GM18507 (cell line): ENCODE data around the gene ENPP5.
"Not testable (repeated sequence)": the region's sequence is repeated elsewhere in the genome, so short reads cannot be mapped to it uniquely, and the experiment has no call there.

Source experiments
- DNase-seq: peaks from one replicate; pipeline ENCODE4 v3.0.0; 2011; ENCODE audit warnings: low read depth; ENCODE audit not compliant: insufficient read length; ENCODE audit errors: extremely low spot score
- FAIRE-seq: peaks from 2 replicates; lab custom pipeline; 2011; peaks lifted over from hg19 to GRCh38; lab: Jason Lieb, UNC

ENPP5 gene

GRCh38 chr6:46175976-46176375 is 5.2 kb upstream of the ENPP5 start:
- DNase-seq (no peak), FAIRE-seq (peak; percentile 26)

- FAIRE-seq (peak; percentile 89), DNase-seq (peak; percentile 18)
These were observed 4.7 kb upstream of the ENPP5 start for GRCh38 chr6:46175446-46175845.

- DNase-seq = no peak
- no peak for FAIRE-seq
These were observed 4.1 kb upstream of the ENPP5 start for GRCh38 chr6:46174904-46175303.

- DNase-seq = no peak
- no peak for FAIRE-seq
These were observed 1.4 kb upstream of the ENPP5 start for GRCh38 chr6:46172176-46172575.

- DNase-seq (no peak), FAIRE-seq (no peak)
These were observed 10.7 kb downstream of the ENPP5 start for GRCh38 chr6:46160102-46160501.

- FAIRE-seq (no peak), DNase-seq (no peak)
These were observed 11.6 kb downstream of the ENPP5 start for GRCh38 chr6:46159229-46159628.

- no peak for DNase-seq
- FAIRE-seq = no peak
These were observed 14.1 kb downstream of the ENPP5 start for GRCh38 chr6:46156701-46157100.

GRCh38 chr6:46149066-46149465 is 21.7 kb downstream of the ENPP5 start:
- DNase-seq, FAIRE-seq: not testable (repeated sequence)

- DNase-seq (no peak), FAIRE-seq (peak; percentile 45)
These were observed 26.5 kb downstream of the ENPP5 start for GRCh38 chr6:46144270-46144669.

GRCh38 chr6:46138281-46138680 is 32.5 kb downstream of the ENPP5 start:
- DNase-seq (no peak), FAIRE-seq (peak; percentile 94)

- no peak for FAIRE-seq
- no peak for DNase-seq
These were observed 33.4 kb downstream of the ENPP5 start for GRCh38 chr6:46137387-46137786.

- DNase-seq = no peak
- no peak for FAIRE-seq
These were observed 33.9 kb downstream of the ENPP5 start for GRCh38 chr6:46136831-46137230.

GRCh38 chr6:46135176-46135575 is 35.6 kb downstream of the ENPP5 start:
- DNase-seq (no peak), FAIRE-seq (no peak)

- no peak for DNase-seq
- no peak for FAIRE-seq
These were observed 36.6 kb downstream of the ENPP5 start for GRCh38 chr6:46134216-46134615.

GRCh38 chr6:46131291-46131690 is 39.5 kb downstream of the ENPP5 start:
- DNase-seq, FAIRE-seq: not testable (repeated sequence)

GRCh38 chr6:46130666-46131065 is 40.1 kb downstream of the ENPP5 start:
- FAIRE-seq = peak; percentile 35
- no peak for DNase-seq

- FAIRE-seq (peak; percentile 99), DNase-seq (peak; percentile 89)
These were observed 40.9 kb downstream of the ENPP5 start, which contains the start of gene ENPP4 for GRCh38 chr6:46129629-46130511. Gene ENPP4 (plus strand): TSS chr6:46129989. CDS start chr6:46139584, 9,595 bp downstream.

- DNase-seq (no peak), FAIRE-seq (peak; percentile 49)
These were observed 41.5 kb downstream of the ENPP5 start for GRCh38 chr6:46129291-46129628.

- peak; percentile 52 for FAIRE-seq
- DNase-seq = no peak
These were observed 42.3 kb downstream of the ENPP5 start for GRCh38 chr6:46128476-46128875.

GRCh38 chr6:46119679-46120078 is 51.1 kb downstream of the ENPP5 start:
- not testable (repeated sequence) for FAIRE-seq, DNase-seq

GRCh38 chr6:46118836-46119235 is 51.9 kb downstream of the ENPP5 start:
- no peak for FAIRE-seq
- DNase-seq = no peak
